WTC11 (cell line): ENCODE measurements around the gene CHST15.

ENCODE experiments used
- ARID4B ChIP-seq: sonication (generic); formaldehyde crosslinking; IDR thresholded peaks from 2 replicates; pipeline ENCODE4 v1.8.0; 2023; ENCODE audit warnings: missing genetic modification reagents, mild to moderate bottlenecking, borderline replicate concordance
- ATF3 ChIP-seq: sonication (generic); formaldehyde crosslinking; conservative IDR thresholded peaks from 2 replicates; pipeline ENCODE4 v1.8.1; 2022; ENCODE audit warnings: mild to moderate bottlenecking, missing genetic modification reagents
- CTCF ChIP-seq: fragments of 200-600 bp; IDR thresholded peaks from 2 replicates; pipeline ENCODE4 v1.8.0; 2022; ENCODE audit warnings: antibody characterized with exemption
- ETV6 ChIP-seq: sonication (generic); formaldehyde crosslinking; IDR thresholded peaks from 2 replicates; pipeline ENCODE4 v1.8.1; 2022; ENCODE audit warnings: mild to moderate bottlenecking, missing genetic modification reagents
- JUN ChIP-seq: sonication (generic); formaldehyde crosslinking; IDR thresholded peaks from 2 replicates; pipeline ENCODE4 v1.8.0; 2023; ENCODE audit warnings: mild to moderate bottlenecking, missing genetic modification reagents
- USF2 ChIP-seq: sonication (generic); formaldehyde crosslinking; IDR thresholded peaks from 2 replicates; pipeline ENCODE4 v1.8.1; 2023; ENCODE audit warnings: mild to moderate bottlenecking, missing genetic modification reagents, moderate library complexity
- ZBTB43 ChIP-seq: sonication (generic); formaldehyde crosslinking; IDR thresholded peaks from 2 replicates; pipeline ENCODE4 v1.8.1; 2023; ENCODE audit warnings: mild to moderate bottlenecking, missing genetic modification reagents
- ZMAT4 ChIP-seq: fragments of 250-450 bp; sonication (Bioruptor Pico); IDR thresholded peaks from 2 replicates; pipeline ENCODE4 v1.9.0; 2021; ENCODE audit warnings: mild to moderate bottlenecking

- TF ChIP-seq ZMAT4 (CRISPR knock-in tag) (no peak), ATF3 (CRISPR knock-in tag) (no peak), CTCF (no peak), ZBTB43 (CRISPR knock-in tag) (no peak), ETV6 (CRISPR knock-in tag) (no peak), JUN (CRISPR knock-in tag) (no peak), ARID4B (CRISPR knock-in tag) (no peak), USF2 (CRISPR knock-in tag) (no peak)
Observed at GRCh38 chr10:124106241-124106879, 13.0 kb upstream of the CHST15 start.
